IgD-negative memory B cell (primary cell): ENCODE results near the gene FOXS1. TPM values are rescaled to one million over a fixed set of nuclear protein-coding genes. Genes with fewer than 3 reads are reported as not detected.

Source experiments
- H3K27ac Mint-ChIP-seq, 3 donors: one replicate each; pipeline ENCODE4 v1.8.0; 2020 to 2022; ENCODE audit warnings: mild to moderate bottlenecking in 3 of 3, mixed read lengths in 3 of 3, moderate library complexity in 1 of 3
- H3K27me3 Mint-ChIP-seq: one replicate; pipeline ENCODE4 v1.8.0; 2021; ENCODE audit warnings: mixed read lengths
- H3K36me3 Mint-ChIP-seq: one replicate; pipeline ENCODE4 v1.8.0; 2020; ENCODE audit warnings: mild to moderate bottlenecking, mixed read lengths
- H3K4me1 Mint-ChIP-seq, 3 donors: one replicate each; pipeline ENCODE4 v1.8.0; 2020 to 2022; ENCODE audit warnings: mixed read lengths in 3 of 3, mild to moderate bottlenecking in 1 of 3
- H3K4me3 Mint-ChIP-seq, 4 donors: one replicate each; pipeline ENCODE4 v1.8.0; 2020 to 2022; ENCODE audit warnings: mild to moderate bottlenecking in 4 of 4, mixed read lengths in 4 of 4, moderate library complexity in 3 of 4
- H3K9me3 Mint-ChIP-seq, 3 donors: one replicate each; pipeline ENCODE4 v1.8.0; 2020 to 2021; ENCODE audit warnings: mixed read lengths in 3 of 3, mild to moderate bottlenecking in 1 of 3
- polyA plus RNA-seq: library from polyadenylated mRNA; unstranded; fragments of 300-500 nt; fragmentation: Illumina TruSeq; gene quantifications from one replicate; pipeline ENCODE4 v1.2.3, GENCODE V29; 2021

Gene FOXS1
- polyA plus RNA-seq, 1 donor from 2014 or later: not detected

DNA sequence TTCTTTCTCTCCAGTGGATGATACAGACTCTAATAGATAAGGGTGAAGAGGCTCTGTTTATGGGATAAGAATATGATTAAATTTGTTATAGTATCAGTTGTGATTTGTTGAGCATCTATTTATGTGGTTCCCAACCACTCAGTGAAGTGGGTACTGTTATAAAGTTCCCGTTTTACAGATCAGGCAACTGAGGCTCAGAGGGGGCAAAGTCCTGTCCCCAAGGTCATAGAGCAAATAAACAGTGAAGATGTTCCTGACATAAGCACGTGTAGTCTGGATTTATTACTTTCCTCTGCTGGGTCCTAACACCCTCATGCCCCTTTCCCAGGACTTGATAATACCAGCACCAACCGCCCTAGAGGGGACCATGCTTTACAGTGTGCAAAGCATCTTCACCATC lies 20.8 kb upstream of the FOXS1 start:
- Mint-ChIP-seq H3K27ac (no peak overlapping the region), H3K36me3 (peaks cover 1% of the 10 kb centered on the region), H3K4me3 (peak overlapping the region in 1 of 4 donors; percentile 13), H3K27me3 (peaks cover 35% of the 10 kb centered on the region), H3K4me1 (peaks cover 15 to 20% (median 16%) of the 10 kb centered on the region in 3 donors), H3K9me3 (no peaks in the 10 kb centered on the region)

DNA sequence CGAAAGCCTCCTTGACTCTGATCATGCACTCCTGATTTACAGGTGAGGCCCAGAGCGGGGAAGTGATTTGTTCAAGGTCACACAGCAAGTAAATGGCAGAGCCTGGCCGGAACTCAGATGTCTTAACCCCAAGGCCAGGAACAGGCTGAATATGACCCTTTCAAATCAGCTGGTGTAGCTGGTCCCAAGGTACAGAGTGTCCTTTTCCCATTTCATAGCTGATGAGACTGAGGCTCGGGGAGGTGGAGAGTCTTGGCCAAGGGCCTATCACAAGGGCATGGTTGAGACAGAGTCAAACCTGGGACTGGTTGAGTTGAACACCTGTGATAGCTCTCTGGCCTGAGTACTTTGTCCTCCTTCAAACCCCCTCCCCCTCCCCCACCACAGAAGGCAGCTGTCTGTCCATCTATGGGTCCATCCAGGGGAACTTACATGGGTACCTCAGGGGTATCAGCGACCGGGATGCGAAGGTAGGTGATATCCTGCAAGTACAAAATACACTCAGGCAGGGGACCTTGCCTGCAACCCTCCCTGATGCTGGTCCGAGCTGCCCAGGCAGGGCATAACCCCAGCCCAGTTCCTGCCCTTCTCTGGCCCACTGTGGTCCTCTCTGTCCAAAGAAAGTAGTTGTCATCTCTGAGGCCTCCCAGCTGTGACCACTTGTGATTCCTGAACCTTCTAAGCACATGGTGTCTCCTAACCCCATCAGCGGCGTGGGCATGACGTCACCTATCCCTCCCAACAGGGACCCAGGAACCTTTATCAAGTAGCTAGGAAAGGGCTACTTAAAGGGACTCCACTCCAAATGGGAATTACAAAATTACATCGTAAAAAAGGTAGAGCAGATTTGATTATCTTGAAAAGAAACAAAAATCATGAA lies 19.4 kb upstream of the FOXS1 start:
- Mint-ChIP-seq H3K4me1 (peaks cover 13 to 16% (median 15%) of the 10 kb centered on the region in 3 donors), H3K27ac (no peak overlapping the region), H3K36me3 (no peaks in the 10 kb centered on the region), H3K27me3 (peaks cover 34% of the 10 kb centered on the region), H3K9me3 (no peaks in the 10 kb centered on the region), H3K4me3 (peak overlapping the region in 2 of 4 donors; percentile 22 to 26)

GRCh38 chr20:31863296-31864085 lies 18.1 kb upstream of the FOXS1 start:
- Mint-ChIP-seq H3K9me3 (no peaks in the 10 kb centered on the region), H3K27me3 (peaks cover 27% of the 10 kb centered on the region), H3K27ac (no peak overlapping the region), H3K4me1 (peaks cover 9 to 13% (median 12%) of the 10 kb centered on the region in 3 donors), H3K4me3 (no peak overlapping the region), H3K36me3 (no peaks in the 10 kb centered on the region)

DNA sequence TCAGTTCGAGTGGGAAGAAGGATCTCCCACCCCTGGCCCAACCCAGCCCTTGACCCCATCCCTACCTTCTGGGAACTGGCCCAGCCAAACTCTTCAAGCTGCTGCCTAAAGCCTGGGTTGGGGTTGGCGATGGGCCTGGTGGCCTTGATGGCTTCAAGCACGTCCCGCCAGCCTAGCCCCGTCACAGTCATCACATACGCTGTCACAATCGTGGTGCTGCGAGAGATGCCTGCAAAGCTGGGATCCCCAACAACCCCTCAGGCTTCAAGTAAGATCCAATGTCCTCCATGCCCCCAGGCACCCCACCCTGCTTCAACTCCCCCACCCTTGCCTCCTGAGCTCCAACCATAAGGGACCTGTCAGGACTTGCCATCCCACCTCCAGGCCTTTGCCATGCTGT lies 17.1 kb upstream of the FOXS1 start:
- Mint-ChIP-seq H3K36me3 (no peaks in the 10 kb centered on the region), H3K27ac (no peak overlapping the region), H3K9me3 (no peaks in the 10 kb centered on the region), H3K27me3 (peaks cover 19% of the 10 kb centered on the region), H3K4me1 (peaks cover 9 to 11% (median 11%) of the 10 kb centered on the region in 3 donors), H3K4me3 (peak overlapping the region in 1 of 4 donors; percentile 2)

DNA sequence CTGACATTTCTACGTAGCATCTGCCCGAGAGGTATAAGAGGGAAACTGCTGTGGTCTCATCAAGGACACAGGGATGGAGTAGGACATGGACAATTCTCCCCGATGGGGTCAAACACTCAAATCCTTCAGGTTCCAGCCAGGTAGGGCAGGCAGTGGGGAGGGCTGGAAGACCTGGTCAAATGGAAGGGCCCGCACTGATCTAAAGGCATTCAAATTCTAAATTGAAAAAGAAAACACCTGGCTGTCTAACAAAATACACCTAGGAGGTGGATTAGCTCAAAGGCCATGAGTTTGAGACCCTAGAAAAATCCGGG lies 16.7 kb upstream of the FOXS1 start:
- no peak overlapping the region for H3K27ac Mint-ChIP-seq
- H3K27me3 Mint-ChIP-seq: peaks cover 16% of the 10 kb centered on the region
- H3K4me1 Mint-ChIP-seq: peaks cover 8 to 11% (median 11%) of the 10 kb centered on the region in 3 donors
- H3K36me3 Mint-ChIP-seq: no peaks in the 10 kb centered on the region
- H3K9me3 Mint-ChIP-seq: no peaks in the 10 kb centered on the region
- H3K4me3 Mint-ChIP-seq: peak overlapping the region in 3 of 4 donors; percentile 2 to 64 (median 55)

DNA sequence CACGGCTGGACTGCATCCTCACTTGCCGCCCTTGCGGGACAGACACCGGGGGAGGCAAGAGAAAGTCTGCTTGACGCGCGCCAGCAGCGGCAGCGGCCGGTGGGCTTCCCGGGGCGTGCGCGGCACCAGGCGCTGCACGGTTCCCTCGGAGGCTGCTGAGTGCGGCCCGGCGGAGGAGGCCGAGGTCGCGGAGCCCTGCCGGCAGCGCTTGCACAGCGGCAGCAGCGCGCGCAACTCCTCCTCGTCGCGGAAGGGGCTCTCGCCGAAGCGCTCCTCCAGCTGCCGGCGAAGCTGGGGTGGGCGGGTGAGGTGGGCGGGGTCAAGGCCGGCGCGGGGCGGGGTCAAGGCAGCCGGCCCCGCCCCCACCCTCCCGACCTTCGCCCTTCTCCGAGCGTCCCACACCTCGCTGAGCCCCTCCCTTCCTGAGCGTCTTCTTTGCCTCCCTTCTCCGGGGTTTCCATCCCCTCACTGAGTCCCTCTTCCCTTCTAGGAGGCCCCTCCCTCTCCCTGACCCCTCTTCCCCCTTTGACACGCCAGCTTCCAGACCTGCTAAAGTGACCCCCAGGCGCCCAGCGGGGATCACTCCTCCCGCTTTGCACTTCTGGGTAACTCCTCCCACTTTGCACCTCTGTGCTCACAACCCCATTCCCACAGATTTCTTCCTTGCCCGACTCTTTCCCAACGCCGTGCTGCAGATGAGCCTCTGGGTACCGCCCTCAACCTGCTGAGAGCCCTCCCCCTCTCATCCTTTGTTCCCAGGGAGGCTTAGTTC lies 16.2 kb upstream of the FOXS1 start:
- H3K9me3 Mint-ChIP-seq: no peaks in the 10 kb centered on the region
- H3K4me1 Mint-ChIP-seq: peaks cover 8 to 11% (median 11%) of the 10 kb centered on the region in 3 donors
- H3K36me3 Mint-ChIP-seq: no peaks in the 10 kb centered on the region
- peak overlapping the region in 1 of 3 donors; percentile 31 for H3K27ac Mint-ChIP-seq
- peak overlapping the region; percentile 2 to 81 (median 60) for H3K4me3 Mint-ChIP-seq
- peaks cover 13% of the 10 kb centered on the region for H3K27me3 Mint-ChIP-seq

- Mint-ChIP-seq H3K4me1 (peaks cover 8 to 11% (median 11%) of the 10 kb centered on the region in 3 donors), H3K4me3 (peak overlapping the region in 3 of 4 donors; percentile 39 to 85 (median 41)), H3K9me3 (no peaks in the 10 kb centered on the region), H3K27me3 (peaks cover 13% of the 10 kb centered on the region), H3K36me3 (no peaks in the 10 kb centered on the region), H3K27ac (no peak overlapping the region)
These were observed 15.7 kb upstream of the FOXS1 start for GRCh38 chr20:31861135-31861384.

GRCh38 chr20:31860390-31861134 lies 15.2 kb upstream of the FOXS1 start:
- Mint-ChIP-seq H3K4me3 (peak overlapping the region in 3 of 4 donors; percentile 39 to 85 (median 41)), H3K9me3 (no peaks in the 10 kb centered on the region), H3K27me3 (peaks cover 13% of the 10 kb centered on the region), H3K4me1 (peaks cover 8 to 11% (median 11%) of the 10 kb centered on the region in 3 donors), H3K36me3 (no peaks in the 10 kb centered on the region), H3K27ac (no peak overlapping the region)

DNA sequence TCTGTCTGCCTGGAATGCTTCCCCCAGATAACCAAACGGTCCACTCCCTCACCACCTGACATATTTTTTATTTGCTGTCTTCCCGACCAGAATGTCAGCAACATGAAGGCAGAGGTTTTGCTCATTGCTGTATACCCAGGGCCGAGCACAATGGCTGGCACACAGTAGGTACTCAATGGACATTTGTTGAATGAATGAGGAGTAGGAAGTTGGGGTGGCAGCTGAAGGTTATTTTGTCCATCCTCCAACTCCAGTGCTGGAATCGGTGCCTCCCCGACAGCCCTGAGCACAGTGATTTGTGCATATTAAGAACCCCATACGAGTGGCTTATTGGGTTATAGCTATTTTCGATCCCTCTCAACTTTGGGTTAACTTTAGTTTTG lies 14.6 kb upstream of the FOXS1 start:
- no peaks in the 10 kb centered on the region for H3K9me3 Mint-ChIP-seq
- peaks cover 13% of the 10 kb centered on the region for H3K27me3 Mint-ChIP-seq
- H3K4me3 Mint-ChIP-seq: no peak overlapping the region
- no peaks in the 10 kb centered on the region for H3K36me3 Mint-ChIP-seq
- no peak overlapping the region for H3K27ac Mint-ChIP-seq
- H3K4me1 Mint-ChIP-seq: peaks cover 8 to 11% (median 11%) of the 10 kb centered on the region in 3 donors

DNA sequence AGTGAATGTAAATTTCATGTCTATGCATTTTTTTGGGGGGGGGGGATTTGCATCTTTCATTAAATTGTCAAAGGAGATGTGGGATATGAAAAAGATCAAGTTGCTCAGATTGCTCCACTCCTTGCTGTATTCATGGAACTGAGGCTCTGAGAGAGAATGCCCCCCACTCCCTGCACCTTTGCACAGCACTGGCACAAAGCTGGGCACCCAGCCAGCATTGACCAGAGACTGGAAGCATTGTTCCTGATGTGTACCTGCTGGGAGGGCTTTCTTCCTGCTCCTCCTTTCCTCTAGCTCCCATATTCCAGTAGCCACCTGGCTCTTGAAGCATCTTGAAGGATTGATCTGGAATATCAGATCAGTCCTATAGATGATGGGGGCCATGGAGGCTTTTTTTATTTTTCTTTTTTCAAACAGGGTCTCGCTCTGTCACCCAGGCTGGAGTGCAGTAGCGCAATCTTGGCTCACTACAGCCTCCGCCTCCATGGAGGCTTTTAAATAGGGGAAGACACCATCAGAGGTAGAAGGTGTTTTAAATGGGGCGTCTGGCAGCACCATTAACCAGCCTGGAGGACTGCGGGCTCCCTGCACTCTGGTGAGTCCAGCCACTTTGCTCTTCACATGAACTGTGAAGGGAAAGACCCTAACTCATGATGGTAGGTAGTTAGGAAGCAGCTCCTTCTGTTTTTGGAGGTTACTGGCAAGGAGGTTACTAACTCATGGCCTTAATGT lies 14.0 kb upstream of the FOXS1 start:
- Mint-ChIP-seq H3K36me3 (no peaks in the 10 kb centered on the region), H3K27me3 (peaks cover 13% of the 10 kb centered on the region), H3K4me3 (no peak overlapping the region), H3K27ac (peak overlapping the region in 2 of 3 donors; percentile 31 to 81), H3K9me3 (no peaks in the 10 kb centered on the region), H3K4me1 (peaks cover 8 to 11% (median 11%) of the 10 kb centered on the region in 3 donors)

- Mint-ChIP-seq H3K9me3 (no peaks in the 10 kb centered on the region), H3K27me3 (peaks cover 16% of the 10 kb centered on the region), H3K4me3 (peak overlapping the region in 3 of 4 donors; percentile 47 to 77 (median 67)), H3K27ac (peak overlapping the region in 2 of 3 donors; percentile 31 to 81), H3K4me1 (peaks cover 8 to 11% (median 11%) of the 10 kb centered on the region in 3 donors), H3K36me3 (no peaks in the 10 kb centered on the region)
These were observed 13.3 kb upstream of the FOXS1 start for GRCh38 chr20:31858760-31859083.

GRCh38 chr20:31857861-31858759 lies 12.7 kb upstream of the FOXS1 start:
- Mint-ChIP-seq H3K4me1 (peaks cover 8 to 11% (median 11%) of the 10 kb centered on the region in 3 donors), H3K36me3 (no peaks in the 10 kb centered on the region), H3K9me3 (no peaks in the 10 kb centered on the region), H3K27me3 (peaks cover 16% of the 10 kb centered on the region), H3K4me3 (peak overlapping the region in 3 of 4 donors; percentile 47 to 77 (median 67)), H3K27ac (peak overlapping the region in 1 of 3 donors; percentile 81)

GRCh38 chr20:31856516-31856915 lies 11.1 kb upstream of the FOXS1 start:
- Mint-ChIP-seq H3K4me1 (peaks cover 8 to 11% (median 11%) of the 10 kb centered on the region in 3 donors), H3K4me3 (no peak overlapping the region), H3K27ac (no peak overlapping the region), H3K9me3 (no peaks in the 10 kb centered on the region), H3K27me3 (peaks cover 14% of the 10 kb centered on the region), H3K36me3 (no peaks in the 10 kb centered on the region)
